ENCODE results near the gene CNKSR3. TPM values are rescaled to one million over a fixed set of nuclear protein-coding genes. Genes with fewer than 3 reads are reported as not detected.

CNKSR3 gene
- polyA plus RNA-seq, 1 donor from 2014 or later = 3.0 TPM

- no peaks in the 10 kb centered on the region for H3K36me3 ChIP-seq (ENCODE audit: insufficient read depth, low read length)
- no peak overlapping the region for H3K9ac ChIP-seq (ENCODE audit: low read length)
- no peaks in the 10 kb centered on the region for H4K20me1 ChIP-seq (ENCODE audit: insufficient read depth)
- no peaks in the 10 kb centered on the region for H3K79me2 ChIP-seq (replicated peaks; ENCODE audit: insufficient read depth, low read length)
- no peaks in the 10 kb centered on the region for H3K27me3 ChIP-seq (ENCODE audit: insufficient read depth, low read depth, low read length)
- no peak overlapping the region for H3K4me3 ChIP-seq (ENCODE audit: low read length)
- no peak overlapping the region for H2AFZ ChIP-seq (ENCODE audit: low read depth, low read length)
- no peaks in the 10 kb centered on the region for H3K9me2 ChIP-seq (ENCODE audit: insufficient read depth, low read length)
- H3K27ac ChIP-seq (ENCODE audit: low read length) = no peak overlapping the region
- no peak overlapping the region for H3K4me2 ChIP-seq (ENCODE audit: low read length)
- no peaks in the 10 kb centered on the region for H3F3A ChIP-seq (ENCODE audit: insufficient read depth, low read length, poor library complexity, severe bottlenecking)
- TF ChIP-seq CTCF (IDR thresholded peaks at IDR 0.05; ENCODE audit: poor library complexity, severe bottlenecking) = no peak
- no peak for TF ChIP-seq TAF1 (IDR thresholded peaks at IDR 0.05; ENCODE audit: low read depth)
- no peak for TF ChIP-seq MXI1 (conservative IDR thresholded peaks at IDR 0.05; ENCODE audit: poor library complexity, severe bottlenecking)
- no peak for TF ChIP-seq SMC3 (conservative IDR thresholded peaks at IDR 0.05; ENCODE audit: poor library complexity)
- TF ChIP-seq RAD21 (conservative IDR thresholded peaks at IDR 0.05) = no peak
- TF ChIP-seq EZH2 (IDR thresholded peaks at IDR 0.05; ENCODE audit: borderline replicate concordance, insufficient read depth, low read length, poor library complexity, severe bottlenecking) = no peak
- TF ChIP-seq EP300 (conservative IDR thresholded peaks at IDR 0.05; ENCODE audit: poor library complexity, severe bottlenecking) = no peak
- TF ChIP-seq REST (IDR thresholded peaks at IDR 0.05; ENCODE audit: borderline replicate concordance) = no peak
- no peak for TF ChIP-seq POLR2AphosphoS5 (IDR thresholded peaks at IDR 0.05)
- no peaks in the 10 kb centered on the region for H3K9me3 ChIP-seq (ENCODE audit: low read length)
Measured at GRCh38 chr6:154411076-154411475, 99.4 kb downstream of the CNKSR3 start.

GRCh38 chr6:154410619-154411072, 99.8 kb downstream of the CNKSR3 start:
- H3F3A ChIP-seq (ENCODE audit: insufficient read depth, low read length, poor library complexity, severe bottlenecking) = no peaks in the 10 kb centered on the region
- no peaks in the 10 kb centered on the region for H3K79me2 ChIP-seq (replicated peaks; ENCODE audit: insufficient read depth, low read length)
- no peak overlapping the region for H3K9ac ChIP-seq (ENCODE audit: low read length)
- TF ChIP-seq REST (IDR thresholded peaks at IDR 0.05; ENCODE audit: borderline replicate concordance) = no peak
- no peak for TF ChIP-seq EP300 (conservative IDR thresholded peaks at IDR 0.05; ENCODE audit: poor library complexity, severe bottlenecking)
- no peak for TF ChIP-seq CTCF (IDR thresholded peaks at IDR 0.05; ENCODE audit: poor library complexity, severe bottlenecking)
- no peak for TF ChIP-seq EZH2 (IDR thresholded peaks at IDR 0.05; ENCODE audit: borderline replicate concordance, insufficient read depth, low read length, poor library complexity, severe bottlenecking)
- TF ChIP-seq POLR2AphosphoS5 (IDR thresholded peaks at IDR 0.05) = no peak
- no peak for TF ChIP-seq SMC3 (conservative IDR thresholded peaks at IDR 0.05; ENCODE audit: poor library complexity)
- H2AFZ ChIP-seq (ENCODE audit: low read depth, low read length) = no peak overlapping the region
- H3K4me2 ChIP-seq (ENCODE audit: low read length) = no peak overlapping the region
- no peaks in the 10 kb centered on the region for H3K9me2 ChIP-seq (ENCODE audit: insufficient read depth, low read length)
- H3K4me3 ChIP-seq (ENCODE audit: low read length) = no peak overlapping the region
- H3K36me3 ChIP-seq (ENCODE audit: insufficient read depth, low read length) = no peaks in the 10 kb centered on the region
- no peaks in the 10 kb centered on the region for H3K27me3 ChIP-seq (ENCODE audit: insufficient read depth, low read depth, low read length)
- H3K27ac ChIP-seq (ENCODE audit: low read length) = no peak overlapping the region
- no peaks in the 10 kb centered on the region for H4K20me1 ChIP-seq (ENCODE audit: insufficient read depth)
- no peaks in the 10 kb centered on the region for H3K9me3 ChIP-seq (ENCODE audit: low read length)

Measured in neural cell (in vitro differentiated cells).